MCF 10A (cell line): ENCODE results near the gene CROCC. TPM values are rescaled to one million over a fixed set of nuclear protein-coding genes. Genes with fewer than 3 reads are reported as not detected.

Experiments used
- BruUV-seq: library from RNA; stranded (reverse); fragments of 400-500 nt; replicated peaks from 2 replicates; lab custom pipeline; 2021; lab: Mats Ljungman, UMichigan
- CTCF ChIA-PET: fragments of 300-600 bp; sonication (Branson Sonifier 250); formaldehyde crosslinking; extraction: SDS; loops from one replicate; lab custom pipeline; 2021; ENCODE audit warnings: antibody characterized with exemption, inconsistent platforms; lab: Yijun Ruan, JAX
- POLR2A ChIA-PET: fragments of 300-600, 350-650 bp; sonication (Branson Sonifier 250); formaldehyde crosslinking; extraction: SDS; loops from one replicate; lab custom pipeline; 2020; ENCODE audit warnings: antibody characterized with exemption, inconsistent platforms; lab: Yijun Ruan, JAX
- DNase-seq: peaks from one replicate; pipeline ENCODE4 v3.0.0-alpha.2; 2018; ENCODE audit not compliant: unreplicated experiment
- H3K27ac Mint-ChIP-seq: one replicate; pipeline ENCODE4 v1.8.0; 2022; ENCODE audit warnings: mild to moderate bottlenecking, low read depth, mixed read lengths; ENCODE audit not compliant: unreplicated experiment
- H3K27me3 Mint-ChIP-seq: one replicate; pipeline ENCODE4 v1.8.0; 2022; ENCODE audit warnings: mixed read lengths; ENCODE audit not compliant: insufficient read depth, unreplicated experiment
- H3K36me3 Mint-ChIP-seq: one replicate; pipeline ENCODE4 v1.8.0; 2022; ENCODE audit warnings: mild to moderate bottlenecking, moderate library complexity, mixed read lengths; ENCODE audit not compliant: insufficient read depth, unreplicated experiment
- H3K4me1 Mint-ChIP-seq: one replicate; pipeline ENCODE4 v1.8.0; 2022; ENCODE audit warnings: mixed read lengths; ENCODE audit not compliant: insufficient read depth, unreplicated experiment
- H3K4me3 Mint-ChIP-seq: one replicate; pipeline ENCODE4 v1.8.0; 2022; ENCODE audit warnings: mild to moderate bottlenecking, moderate library complexity, mixed read lengths; ENCODE audit not compliant: unreplicated experiment
- H3K9me3 Mint-ChIP-seq: one replicate; pipeline ENCODE4 v1.8.0; 2022; ENCODE audit warnings: mixed read lengths; ENCODE audit not compliant: unreplicated experiment
- CTCF ChIP-seq: fragments of 200-600 bp; IDR thresholded peaks from one replicate; pipeline ENCODE4 v1.8.0; 2022; ENCODE audit warnings: antibody characterized with exemption, mild to moderate bottlenecking; ENCODE audit not compliant: unreplicated experiment
- intact Hi-C: fragments of 100-400 bp; cut with micrococcal nuclease; formaldehyde crosslinking; loops from 2 replicates; pipeline ENCODE4 v1.14.1; 2022
- total RNA-seq: library from RNA; stranded (reverse); gene quantifications from 2 replicates; pipeline ENCODE4 v1.2.3, GENCODE V29; 2022

Gene CROCC
- total RNA-seq, 1 experiment from 2014 or later = 9.6 TPM

- POLR2A ChIA-PET = interaction anchor here (0.6 to 1.6 kb wide), 2 partner anchors 11 to 93 kb away, joined by 3 to 5 read pairs; partner anchors contain the start of gene CROCC
- Mint-ChIP-seq H3K27me3 (no peaks in the 10 kb centered on the region), H3K4me1 (peaks cover 18% of the 10 kb centered on the region), H3K27ac (no peak overlapping the region), H3K9me3 (no peaks in the 10 kb centered on the region), H3K4me3 (no peak overlapping the region), H3K36me3 (peaks cover 22% of the 10 kb centered on the region)
- CTCF ChIA-PET = no interaction called here
- no TSS peak for BruUV-seq
- no peak for TF ChIP-seq CTCF
- intact Hi-C loops = loop anchor here (5.0 kb wide), 1 partner anchor 32 kb away; no protein-coding TSS in a partner anchor
- no peak for DNase-seq
Observed at GRCh38 chr1:17014671-17015567, 93.2 kb downstream of the CROCC start.

- no peak overlapping the region for H3K4me3 Mint-ChIP-seq
- DNase-seq = peak; percentile 55
- H3K9me3 Mint-ChIP-seq = no peaks in the 10 kb centered on the region
- CTCF ChIA-PET = no interaction called here
- intact Hi-C loops = no loop called here
- POLR2A ChIA-PET = interaction anchor here (1.6 kb wide), 1 partner anchor 13 kb away, joined by 5 read pairs; no protein-coding TSS in a partner anchor
- H3K4me1 Mint-ChIP-seq = peaks cover 18% of the 10 kb centered on the region
- TF ChIP-seq CTCF = no peak
- H3K27me3 Mint-ChIP-seq = no peaks in the 10 kb centered on the region
- TSS peak; percentile 20 for BruUV-seq
- no peak overlapping the region for H3K27ac Mint-ChIP-seq
- H3K36me3 Mint-ChIP-seq = peaks cover 35% of the 10 kb centered on the region
Observed at GRCh38 chr1:17016317-17016661, 94.6 kb downstream of the CROCC start.

GRCh38 chr1:17017435-17017834 is 95.7 kb downstream of the CROCC start:
- Mint-ChIP-seq H3K9me3 (no peaks in the 10 kb centered on the region), H3K36me3 (peaks cover 46% of the 10 kb centered on the region), H3K27me3 (no peaks in the 10 kb centered on the region), H3K4me3 (no peak overlapping the region), H3K27ac (no peak overlapping the region), H3K4me1 (peaks cover 11% of the 10 kb centered on the region)
- POLR2A ChIA-PET = interaction anchor here (1.0 kb wide), 1 partner anchor 113 kb away, joined by 3 read pairs; no protein-coding TSS in a partner anchor
- intact Hi-C loops = no loop called here
- CTCF ChIA-PET = interaction anchor here (0.7 kb wide), 1 partner anchor 29 kb away, joined by 5 read pairs; no protein-coding TSS in a partner anchor
- BruUV-seq = no TSS peak
- TF ChIP-seq CTCF = no peak
- DNase-seq = no peak

- TF ChIP-seq CTCF = no peak
- DNase-seq = no peak
- no peaks in the 10 kb centered on the region for H3K27me3 Mint-ChIP-seq
- H3K4me3 Mint-ChIP-seq = no peak overlapping the region
- no peak overlapping the region for H3K27ac Mint-ChIP-seq
- ChIA-PET POLR2A (interaction anchor here (0.8 to 1.3 kb wide), 2 partner anchors 9 to 114 kb away, joined by 4 read pairs; no protein-coding TSS in a partner anchor), CTCF (interaction anchor here (0.7 to 1.0 kb wide), 2 partner anchors 20 to 67 kb away, joined by 3 read pairs; no protein-coding TSS in a partner anchor)
- H3K36me3 Mint-ChIP-seq = peaks cover 60% of the 10 kb centered on the region
- no peaks in the 10 kb centered on the region for H3K9me3 Mint-ChIP-seq
- BruUV-seq = no TSS peak
- intact Hi-C loops = no loop called here
- peaks cover 4% of the 10 kb centered on the region for H3K4me1 Mint-ChIP-seq
Observed at GRCh38 chr1:17018849-17019248, 97.1 kb downstream of the CROCC start.
